HepG2 (cell line): ENCODE measurements around the gene RFC1. TPM values are rescaled to one million over a fixed set of nuclear protein-coding genes. Genes with fewer than 3 reads are reported as not detected.

Experiments used
- ARID2 ChIP-seq: sonication (generic); formaldehyde crosslinking; IDR thresholded peaks from 2 replicates; pipeline ENCODE4 v1.8.1; 2022; ENCODE audit warnings: mild to moderate bottlenecking, missing genetic modification reagents, borderline replicate concordance
- CEBPB ChIP-seq: IDR thresholded peaks from 2 replicates; pipeline ENCODE4 v1.6.1; 2011; ENCODE audit warnings: low read depth, low read length, improper control_type of control experiment, borderline replicate concordance
- CREB1 ChIP-seq, 2 experiments: fragments of 450-650 bp in 1 of 2; IDR thresholded peaks; 2 replicates each; pipeline ENCODE4 v1.6.1; 2016 to 2017; ENCODE audit warnings: control low read depth in 1 of 2, mild to moderate bottlenecking in 1 of 2, missing compliant biosample characterization in 1 of 2, missing genetic modification characterization in 1 of 2
- CREM ChIP-seq, 2 experiments: sonication (generic) in 1 of 2; formaldehyde crosslinking in 1 of 2; IDR thresholded peaks; 2 replicates each; pipeline versions ENCODE4 v1.4.0 to v1.6.1; 2016 to 2020; ENCODE audit warnings: antibody characterized with exemption in 1 of 2, mild to moderate bottlenecking in 1 of 2, missing genetic modification reagents in 1 of 2
- HMG20A ChIP-seq: IDR thresholded peaks from 2 replicates; pipeline ENCODE4 v1.6.1; 2016; ENCODE audit warnings: borderline replicate concordance
- KAT8 ChIP-seq: IDR thresholded peaks from 2 replicates; pipeline ENCODE4 v1.6.1; 2016; ENCODE audit warnings: missing genetic modification reagents, missing compliant biosample characterization
- NCOA2 ChIP-seq: sonication (generic); formaldehyde crosslinking; IDR thresholded peaks from 2 replicates; pipeline ENCODE4 v1.8.0; 2022; ENCODE audit warnings: inconsistent platforms
- NR2F6 ChIP-seq, 2 experiments: IDR thresholded peaks; 2 replicates each; pipeline ENCODE4 v1.6.1; 2016; ENCODE audit warnings: antibody characterized with exemption in 1 of 2, mild to moderate bottlenecking in 1 of 2
- PPARG ChIP-seq: conservative IDR thresholded peaks from 2 replicates; pipeline ENCODE4 v1.6.1; 2016; ENCODE audit warnings: missing biosample characterization, missing genetic modification reagents
- RCOR2 ChIP-seq: IDR thresholded peaks from 2 replicates; pipeline ENCODE4 v1.6.1; 2016; ENCODE audit warnings: missing biosample characterization, missing genetic modification reagents
- RXRB ChIP-seq: IDR thresholded peaks from 2 replicates; pipeline ENCODE4 v1.6.1; 2016; ENCODE audit warnings: borderline replicate concordance, missing genetic modification reagents, missing compliant biosample characterization
- THAP11 ChIP-seq: IDR thresholded peaks from 2 replicates; pipeline ENCODE4 v1.6.1; 2016; ENCODE audit warnings: missing biosample characterization, missing genetic modification reagents
- ZNF33A ChIP-seq: sonication (generic); formaldehyde crosslinking; IDR thresholded peaks from 2 replicates; pipeline ENCODE4 v1.5.1; 2020; ENCODE audit warnings: missing genetic modification reagents, mild to moderate bottlenecking, moderate library complexity, borderline replicate concordance
- ZNF460 ChIP-seq: sonication (generic); formaldehyde crosslinking; IDR thresholded peaks from 2 replicates; pipeline ENCODE4 v1.5.1; 2020; ENCODE audit warnings: missing genetic modification reagents, mild to moderate bottlenecking, borderline replicate concordance
- ZNF569 ChIP-seq: sonication (generic); formaldehyde crosslinking; IDR thresholded peaks from 2 replicates; pipeline ENCODE4 v1.5.0; 2020; ENCODE audit warnings: mild to moderate bottlenecking, missing genetic modification reagents, moderate library complexity, borderline replicate concordance
- polyA plus RNA-seq, 8 experiments: library from polyadenylated mRNA; depleted of rRNA in 3 of 8; stranded (reverse) in 7 of 8; unstranded in 1 of 8; fragments of >200 nt; fragmentation: Illumina TruSeq in 4 of 8; extraction: Trizol in 4 of 8; gene quantifications; 2 replicates each; pipeline versions ENCODE4 v1.2.1 to v1.2.3, GENCODE V29; 2011 to 2016; ENCODE audit warnings: low read depth in 4 of 8, missing spikeins in 1 of 8, mixed read lengths in 1 of 8; ENCODE audit not compliant: insufficient read depth in 1 of 8
- total RNA-seq, 5 experiments: library from RNA; depleted of rRNA; stranded (reverse); fragments of >200 nt; fragmentation: Illumina TruSeq; extraction: Trizol; gene quantifications; 2 replicates each; pipeline ENCODE4 v1.2.3, GENCODE V29; 2016; ENCODE audit warnings: low read depth in 1 of 5
- TF ChIP-seq, protein P1 (sequence below): sonication (generic); formaldehyde crosslinking; IDR thresholded peaks from 2 replicates; pipeline ENCODE4 v1.8.0; 2022; ENCODE audit warnings: mild to moderate bottlenecking, missing genetic modification reagents
- TF ChIP-seq, protein P2 (sequence below): IDR thresholded peaks from 2 replicates; pipeline ENCODE4 v1.6.1; 2018; ENCODE audit warnings: missing genetic modification reagents, mild to moderate bottlenecking, missing compliant biosample characterization
- TF ChIP-seq, protein P3 (sequence below): IDR thresholded peaks from 2 replicates; pipeline ENCODE4 v1.6.1; 2016; ENCODE audit warnings: low read depth, missing genetic modification reagents, missing compliant biosample characterization
- TF ChIP-seq, protein P4 (sequence below), 2 experiments: fragments of 450-650 bp in 1 of 2; sonication (generic) in 1 of 2; formaldehyde crosslinking; IDR thresholded peaks; 2 replicates each; pipeline versions ENCODE4 v1.5.0 to v1.8.0; 2020 to 2022; ENCODE audit warnings: mild to moderate bottlenecking in 1 of 2, missing genetic modification reagents in 1 of 2

The RFC1 gene
- total and polyA plus RNA-seq, 2 of the 13 experiments (the other 11 are each of a cell fraction or from before 2014, with no cell fraction given), result 15.9 to 78.8 TPM

DNA sequence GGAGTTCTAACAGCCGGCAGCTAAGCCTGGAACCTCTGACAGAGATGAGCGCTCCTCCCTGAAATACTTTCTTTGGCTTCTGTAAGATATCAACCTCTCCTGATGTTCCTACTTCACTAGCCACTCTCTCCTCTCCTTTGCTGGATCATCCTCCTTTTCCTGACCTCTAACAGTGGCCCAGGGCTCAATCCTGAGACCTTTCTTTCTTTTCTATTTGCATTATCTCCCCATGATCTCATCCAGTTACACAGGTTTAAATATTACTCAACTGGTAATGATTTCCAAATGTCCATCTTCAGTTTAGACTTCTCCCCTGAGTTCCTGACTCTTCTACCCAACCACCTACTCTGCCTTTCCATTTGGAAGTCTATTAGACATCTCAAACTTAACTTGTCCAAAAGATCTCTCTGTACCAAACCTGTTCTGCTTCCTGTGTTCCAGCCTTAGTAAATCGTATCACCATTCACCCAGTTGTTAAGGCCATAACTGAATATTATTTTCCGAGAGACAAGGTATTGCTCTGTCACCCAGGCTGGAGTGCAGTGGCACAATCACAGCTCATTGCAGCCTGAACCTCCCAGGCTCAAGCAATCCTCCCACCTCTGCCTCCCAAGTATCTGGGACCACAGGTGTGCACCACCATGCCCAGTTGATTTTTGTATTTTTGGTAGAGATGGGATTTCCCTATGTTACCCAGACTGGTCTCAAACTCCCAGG lies 41.1 kb downstream of the RFC1 start (continued):
- TF ChIP-seq NR2F6 (IDR thresholded peaks at IDR 0.05) (peak; percentile 60; the same call in 1 of the 2 replicates), NR2F6 (CRISPR knock-in tag; IDR thresholded peaks at IDR 0.05) (peak; percentile 56; the same call in 1 of the 2 replicates), CEBPB (0 out of 2 replicates have a peak, but pooled peaks have one; percentile 40), HMG20A (CRISPR knock-in tag) (peak; percentile 49; the same call in 1 of the 2 replicates), ZNF569 (CRISPR knock-in tag) (no peak), PPARG (CRISPR knock-in tag) (0 out of 2 replicates have a peak, but pooled peaks have one; percentile 32), CREB1 (IDR thresholded peaks at IDR 0.05) (no peak), CREB1 (CRISPR knock-in tag; IDR thresholded peaks at IDR 0.05) (peak; percentile 31; the same call in 1 of the 2 replicates), RCOR2 (CRISPR knock-in tag) (peak; percentile 36; the same call in 1 of the 2 replicates), CREM (IDR thresholded peaks at IDR 0.05) (0 out of 2 replicates have a peak, but pooled peaks have one; percentile 11), CREM (CRISPR knock-in tag; IDR thresholded peaks at IDR 0.05) (no peak), ZNF460 (CRISPR knock-in tag) (peak; percentile 81), ARID2 (CRISPR knock-in tag) (no peak), THAP11 (0 out of 2 replicates have a peak, but pooled peaks have one; percentile 26), ZNF33A (CRISPR knock-in tag) (no peak), RXRB (CRISPR knock-in tag) (0 out of 2 replicates have a peak, but pooled peaks have one; percentile 14), NCOA2 (CRISPR knock-in tag) (0 out of 2 replicates have a peak, but pooled peaks have one; percentile 23), KAT8 (CRISPR knock-in tag) (no peak)
- TF ChIP-seq, protein P1, sequence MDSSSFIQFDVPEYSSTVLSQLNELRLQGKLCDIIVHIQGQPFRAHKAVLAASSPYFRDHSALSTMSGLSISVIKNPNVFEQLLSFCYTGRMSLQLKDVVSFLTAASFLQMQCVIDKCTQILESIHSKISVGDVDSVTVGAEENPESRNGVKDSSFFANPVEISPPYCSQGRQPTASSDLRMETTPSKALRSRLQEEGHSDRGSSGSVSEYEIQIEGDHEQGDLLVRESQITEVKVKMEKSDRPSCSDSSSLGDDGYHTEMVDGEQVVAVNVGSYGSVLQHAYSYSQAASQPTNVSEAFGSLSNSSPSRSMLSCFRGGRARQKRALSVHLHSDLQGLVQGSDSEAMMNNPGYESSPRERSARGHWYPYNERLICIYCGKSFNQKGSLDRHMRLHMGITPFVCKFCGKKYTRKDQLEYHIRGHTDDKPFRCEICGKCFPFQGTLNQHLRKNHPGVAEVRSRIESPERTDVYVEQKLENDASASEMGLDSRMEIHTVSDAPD (CRISPR knock-in tag), result 0 out of 2 replicates have a peak, but pooled peaks have one; percentile 47
- TF ChIP-seq, protein P2, sequence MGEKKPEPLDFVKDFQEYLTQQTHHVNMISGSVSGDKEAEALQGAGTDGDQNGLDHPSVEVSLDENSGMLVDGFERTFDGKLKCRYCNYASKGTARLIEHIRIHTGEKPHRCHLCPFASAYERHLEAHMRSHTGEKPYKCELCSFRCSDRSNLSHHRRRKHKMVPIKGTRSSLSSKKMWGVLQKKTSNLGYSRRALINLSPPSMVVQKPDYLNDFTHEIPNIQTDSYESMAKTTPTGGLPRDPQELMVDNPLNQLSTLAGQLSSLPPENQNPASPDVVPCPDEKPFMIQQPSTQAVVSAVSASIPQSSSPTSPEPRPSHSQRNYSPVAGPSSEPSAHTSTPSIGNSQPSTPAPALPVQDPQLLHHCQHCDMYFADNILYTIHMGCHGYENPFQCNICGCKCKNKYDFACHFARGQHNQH (CRISPR knock-in tag), result no peak
- TF ChIP-seq, protein P3, sequence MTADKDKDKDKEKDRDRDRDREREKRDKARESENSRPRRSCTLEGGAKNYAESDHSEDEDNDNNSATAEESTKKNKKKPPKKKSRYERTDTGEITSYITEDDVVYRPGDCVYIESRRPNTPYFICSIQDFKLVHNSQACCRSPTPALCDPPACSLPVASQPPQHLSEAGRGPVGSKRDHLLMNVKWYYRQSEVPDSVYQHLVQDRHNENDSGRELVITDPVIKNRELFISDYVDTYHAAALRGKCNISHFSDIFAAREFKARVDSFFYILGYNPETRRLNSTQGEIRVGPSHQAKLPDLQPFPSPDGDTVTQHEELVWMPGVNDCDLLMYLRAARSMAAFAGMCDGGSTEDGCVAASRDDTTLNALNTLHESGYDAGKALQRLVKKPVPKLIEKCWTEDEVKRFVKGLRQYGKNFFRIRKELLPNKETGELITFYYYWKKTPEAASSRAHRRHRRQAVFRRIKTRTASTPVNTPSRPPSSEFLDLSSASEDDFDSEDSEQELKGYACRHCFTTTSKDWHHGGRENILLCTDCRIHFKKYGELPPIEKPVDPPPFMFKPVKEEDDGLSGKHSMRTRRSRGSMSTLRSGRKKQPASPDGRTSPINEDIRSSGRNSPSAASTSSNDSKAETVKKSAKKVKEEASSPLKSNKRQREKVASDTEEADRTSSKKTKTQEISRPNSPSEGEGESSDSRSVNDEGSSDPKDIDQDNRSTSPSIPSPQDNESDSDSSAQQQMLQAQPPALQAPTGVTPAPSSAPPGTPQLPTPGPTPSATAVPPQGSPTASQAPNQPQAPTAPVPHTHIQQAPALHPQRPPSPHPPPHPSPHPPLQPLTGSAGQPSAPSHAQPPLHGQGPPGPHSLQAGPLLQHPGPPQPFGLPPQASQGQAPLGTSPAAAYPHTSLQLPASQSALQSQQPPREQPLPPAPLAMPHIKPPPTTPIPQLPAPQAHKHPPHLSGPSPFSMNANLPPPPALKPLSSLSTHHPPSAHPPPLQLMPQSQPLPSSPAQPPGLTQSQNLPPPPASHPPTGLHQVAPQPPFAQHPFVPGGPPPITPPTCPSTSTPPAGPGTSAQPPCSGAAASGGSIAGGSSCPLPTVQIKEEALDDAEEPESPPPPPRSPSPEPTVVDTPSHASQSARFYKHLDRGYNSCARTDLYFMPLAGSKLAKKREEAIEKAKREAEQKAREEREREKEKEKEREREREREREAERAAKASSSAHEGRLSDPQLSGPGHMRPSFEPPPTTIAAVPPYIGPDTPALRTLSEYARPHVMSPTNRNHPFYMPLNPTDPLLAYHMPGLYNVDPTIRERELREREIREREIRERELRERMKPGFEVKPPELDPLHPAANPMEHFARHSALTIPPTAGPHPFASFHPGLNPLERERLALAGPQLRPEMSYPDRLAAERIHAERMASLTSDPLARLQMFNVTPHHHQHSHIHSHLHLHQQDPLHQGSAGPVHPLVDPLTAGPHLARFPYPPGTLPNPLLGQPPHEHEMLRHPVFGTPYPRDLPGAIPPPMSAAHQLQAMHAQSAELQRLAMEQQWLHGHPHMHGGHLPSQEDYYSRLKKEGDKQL (CRISPR knock-in tag), result no peak
- TF ChIP-seq, protein P4, sequence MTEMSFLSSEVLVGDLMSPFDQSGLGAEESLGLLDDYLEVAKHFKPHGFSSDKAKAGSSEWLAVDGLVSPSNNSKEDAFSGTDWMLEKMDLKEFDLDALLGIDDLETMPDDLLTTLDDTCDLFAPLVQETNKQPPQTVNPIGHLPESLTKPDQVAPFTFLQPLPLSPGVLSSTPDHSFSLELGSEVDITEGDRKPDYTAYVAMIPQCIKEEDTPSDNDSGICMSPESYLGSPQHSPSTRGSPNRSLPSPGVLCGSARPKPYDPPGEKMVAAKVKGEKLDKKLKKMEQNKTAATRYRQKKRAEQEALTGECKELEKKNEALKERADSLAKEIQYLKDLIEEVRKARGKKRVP (CRISPR knock-in tag; IDR thresholded peaks at IDR 0.05), result peak in 1 of 2 experiments; percentile 36; a peak in 1 of 4 replicates
